Measurements from ENCODE around the gene HMGCS1. TPM values are rescaled to one million over a fixed set of nuclear protein-coding genes. Genes with fewer than 3 reads are reported as not detected.
"Not testable (repeated sequence)": the region's sequence is repeated elsewhere in the genome, so short reads cannot be mapped to it uniquely, and the experiment has no call there.

HMGCS1 gene
- polyA plus RNA-seq, 3 donors = 103 to 144 (median 130) TPM

- no peak for DNase-seq
These were observed 7.6 kb upstream of the HMGCS1 start for GRCh38 chr5:43320846-43321245.

GRCh38 chr5:43316421-43316820, 3.2 kb upstream of the HMGCS1 start:
- DNase-seq = no peak

DNA sequence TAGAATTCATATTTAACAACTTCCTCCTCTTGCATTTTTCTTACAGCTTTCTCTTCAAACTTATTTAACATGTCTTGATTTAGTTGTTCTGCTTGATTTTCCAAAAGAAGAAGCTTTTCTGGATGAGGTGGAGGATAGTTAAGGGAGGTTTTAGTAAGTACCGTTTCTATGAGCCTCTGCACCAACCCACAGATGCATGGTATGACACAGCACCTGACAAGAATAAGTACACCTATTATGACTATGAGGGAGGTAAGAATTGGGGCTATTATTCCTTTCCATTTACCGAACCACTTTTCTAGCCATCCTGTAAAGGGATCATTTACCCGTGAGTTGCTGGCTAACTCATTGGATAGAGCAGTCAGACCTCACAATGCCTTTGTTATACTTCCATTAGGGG, 2.5 kb upstream of the HMGCS1 start:
- DNase-seq = no peak

DNA sequence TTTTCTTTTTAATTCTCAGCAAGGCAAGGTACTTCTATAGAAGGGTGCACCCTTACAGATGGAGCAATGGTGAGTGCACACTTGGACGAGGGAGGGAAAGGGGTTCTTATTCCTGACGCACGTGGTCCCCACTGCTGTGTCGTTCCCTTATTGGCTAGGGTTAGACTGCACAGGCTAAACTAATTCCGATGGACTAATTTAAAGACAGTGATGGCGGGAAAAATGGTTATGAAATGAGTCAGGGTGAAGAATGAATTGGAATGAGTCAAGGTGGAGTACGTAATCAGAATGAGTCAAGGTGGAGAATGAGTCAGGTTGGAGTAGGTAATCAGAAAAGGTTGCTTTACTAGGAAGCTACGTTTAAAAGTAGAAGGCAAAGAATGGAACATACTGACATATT, 2.1 kb upstream of the HMGCS1 start:
- no peak for DNase-seq

- no peak for DNase-seq
These were observed 1.5 kb upstream of the HMGCS1 start for GRCh38 chr5:43314724-43315123.

DNA sequence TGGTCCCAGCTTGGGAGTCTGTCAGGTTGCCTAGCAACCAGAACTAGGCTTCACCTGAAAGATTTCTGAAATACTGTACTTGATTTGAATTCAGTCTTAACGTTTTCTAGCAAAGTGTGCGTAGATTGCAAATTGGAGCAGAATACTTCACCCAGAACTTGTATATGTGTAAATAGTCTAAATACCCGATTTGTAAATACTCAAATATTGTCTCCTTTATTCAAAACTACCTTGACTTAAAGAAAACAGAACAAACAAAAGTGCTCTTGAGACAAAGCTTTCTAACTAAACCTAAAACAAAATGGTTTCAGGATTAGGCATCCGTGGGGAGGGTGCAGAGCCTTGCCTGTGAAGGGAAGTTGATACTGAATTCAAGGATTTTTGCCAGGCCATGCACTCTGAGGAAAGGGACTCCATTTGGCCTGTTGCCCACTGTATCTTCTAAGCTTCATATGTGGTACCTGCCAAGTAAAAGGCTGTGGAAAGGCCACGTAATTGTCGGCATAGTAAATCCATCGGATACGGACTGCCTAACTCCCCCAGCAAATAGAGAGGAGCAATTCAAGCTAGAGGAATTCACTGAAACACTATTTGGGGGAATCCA, 744 bp upstream of the HMGCS1 start:
- no peak for DNase-seq

DNA sequence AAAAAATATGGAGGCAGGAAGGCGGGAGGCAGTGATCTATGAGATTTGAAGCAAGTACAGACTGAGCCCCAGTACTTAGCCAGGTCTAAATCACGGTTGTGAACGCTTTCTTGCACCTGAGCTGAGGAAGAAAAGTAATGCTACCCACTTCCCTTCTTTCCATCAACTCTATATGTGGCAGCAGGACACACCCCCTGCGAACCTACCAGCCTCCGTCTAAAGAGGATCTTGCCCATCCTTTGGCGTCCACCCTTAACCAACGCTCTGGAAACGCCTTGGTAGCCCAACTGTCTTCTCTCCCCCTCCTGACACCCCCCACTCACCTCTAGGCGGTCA, 545 bp downstream of the HMGCS1 start:
- no peak for DNase-seq

GRCh38 chr5:43312076-43312661, 1.0 kb downstream of the HMGCS1 start:
- DNase-seq = no peak

DNA sequence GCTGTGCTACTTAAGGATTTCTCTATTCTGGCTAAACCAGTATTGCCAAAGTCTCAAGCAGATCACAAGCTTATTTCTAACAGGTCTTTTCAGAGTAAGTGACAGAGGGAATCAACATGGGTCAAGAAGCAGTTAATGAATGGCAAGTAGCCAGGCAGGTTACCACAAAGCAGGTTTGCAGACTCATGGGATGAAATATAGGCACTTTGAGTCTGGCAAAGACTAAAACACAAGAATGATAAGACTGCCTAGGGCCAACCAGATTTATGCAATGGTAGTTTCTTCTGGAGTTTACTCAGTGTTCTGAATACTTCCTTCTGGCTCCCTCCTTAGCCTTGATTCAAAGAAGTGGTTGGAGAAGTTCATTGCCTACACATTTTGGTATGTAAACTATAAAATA, 3.6 kb downstream of the HMGCS1 start:
- DNase-seq = peak; percentile 43

DNA sequence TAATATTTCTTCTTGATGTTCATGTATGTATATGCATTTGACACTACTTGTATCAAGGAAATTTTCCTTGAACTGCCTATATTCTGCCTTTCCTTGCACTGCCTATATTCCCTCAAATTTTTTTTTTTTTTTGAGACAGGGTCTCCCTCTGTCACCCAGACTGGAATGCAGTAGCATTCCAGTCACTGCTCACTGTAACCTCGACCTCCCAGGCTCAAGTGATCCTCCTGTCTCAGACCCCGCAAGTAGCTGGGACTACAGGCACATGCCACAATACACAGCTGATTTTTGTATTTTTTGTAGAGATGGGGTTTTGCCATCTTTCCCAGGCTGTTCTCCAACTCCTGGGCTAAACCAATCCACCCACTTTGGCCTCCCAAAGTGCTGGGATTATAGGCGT, 4.1 kb downstream of the HMGCS1 start:
- DNase-seq = no peak

- not testable (repeated sequence) for DNase-seq
These were observed 6.3 kb downstream of the HMGCS1 start for GRCh38 chr5:43306954-43307353.

GRCh38 chr5:43305948-43306565, 7.2 kb downstream of the HMGCS1 start:
- DNase-seq = peak; percentile 70

- no peak for DNase-seq
These were observed 8.7 kb downstream of the HMGCS1 start for GRCh38 chr5:43304525-43304924.

DNA sequence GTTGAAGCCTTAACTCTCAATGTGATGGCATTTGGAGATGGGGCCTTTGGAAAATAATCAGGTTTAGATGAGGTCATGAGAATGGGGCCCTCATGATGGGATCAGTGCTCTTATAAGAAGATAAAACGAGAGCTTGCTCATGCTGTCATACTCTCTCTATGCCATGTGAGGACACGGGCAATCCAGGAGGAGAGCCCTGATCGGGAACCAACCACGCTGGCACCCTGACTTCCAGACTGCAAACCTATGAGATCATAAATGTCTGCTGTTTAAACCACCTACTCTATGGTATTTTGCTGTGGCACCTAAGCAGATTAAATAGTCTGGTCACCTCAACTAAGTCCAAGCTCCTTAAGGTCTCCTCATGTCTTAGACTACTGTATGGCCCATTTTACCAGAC, 10.0 kb downstream of the HMGCS1 start:
- DNase-seq = no peak

GRCh38 chr5:43302481-43302880, 10.7 kb downstream of the HMGCS1 start:
- no peak for DNase-seq

DNA sequence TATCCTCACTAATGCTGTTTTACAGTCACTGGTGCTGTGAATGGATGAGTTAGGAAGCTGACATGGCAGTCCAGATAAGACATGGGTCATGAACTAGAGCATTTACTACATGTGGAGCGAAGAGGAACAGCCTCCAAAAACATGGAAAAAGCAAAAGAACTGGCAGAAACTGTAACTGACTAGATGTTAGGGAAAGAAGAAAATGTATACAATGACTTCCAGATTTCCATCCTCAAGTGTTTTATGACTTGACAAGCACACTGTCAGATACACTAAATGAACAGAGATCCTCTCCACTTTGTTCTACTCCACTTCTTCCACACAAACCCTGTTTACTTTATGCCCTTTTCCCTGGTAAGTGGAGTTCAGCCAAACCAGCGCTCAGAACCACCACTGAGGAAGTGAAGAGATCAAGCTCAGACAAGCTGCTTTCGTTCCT, 11.5 kb downstream of the HMGCS1 start:
- DNase-seq = no peak

- no peak for DNase-seq
These were observed 13.1 kb downstream of the HMGCS1 start for GRCh38 chr5:43300112-43300511.

- no peak for DNase-seq
These were observed 14.8 kb downstream of the HMGCS1 start for GRCh38 chr5:43298443-43298842.

GRCh38 chr5:43296835-43297234, 16.4 kb downstream of the HMGCS1 start:
- DNase-seq = no peak

GRCh38 chr5:43295202-43295601, 18.0 kb downstream of the HMGCS1 start:
- no peak for DNase-seq

DNA sequence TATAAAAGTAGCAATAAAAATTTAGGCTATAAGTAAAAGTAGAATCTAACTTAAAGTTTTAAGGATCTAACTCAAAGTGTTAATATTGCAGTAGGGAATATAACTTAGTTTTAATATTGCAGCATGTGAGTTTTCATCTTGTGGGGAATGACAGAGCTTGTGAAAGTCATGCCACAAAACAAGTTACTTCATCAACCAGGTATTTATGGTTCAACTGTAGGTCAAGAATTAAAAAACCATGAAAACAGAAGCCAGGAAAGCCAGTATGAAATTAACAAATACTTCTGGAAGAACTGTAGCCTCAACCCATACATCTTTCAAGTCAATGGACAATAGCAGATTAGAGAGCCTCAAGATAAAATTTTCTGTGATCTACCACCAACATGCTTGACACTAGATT, 19.0 kb downstream of the HMGCS1 start:
- DNase-seq = no peak

DNA sequence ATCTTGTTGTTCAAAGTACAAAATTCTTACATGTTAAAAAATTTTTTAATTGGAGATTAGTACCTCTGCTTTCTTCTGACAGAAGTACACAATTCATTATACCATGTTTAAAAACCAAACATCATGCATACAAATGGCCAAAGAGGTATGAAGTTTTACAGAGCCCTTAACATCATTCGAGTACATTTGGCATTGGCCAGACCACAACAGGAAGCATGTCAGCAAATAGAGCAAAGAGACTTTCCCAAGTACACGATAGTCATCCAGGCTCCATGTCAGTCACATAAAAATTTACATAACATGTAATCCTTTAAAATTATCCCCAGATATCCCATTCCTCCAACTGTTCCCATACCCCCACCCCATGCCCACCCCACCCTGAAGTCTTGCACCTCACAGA, 22.5 kb downstream of the HMGCS1 start:
- DNase-seq = no peak

- DNase-seq = no peak
These were observed 24.9 kb downstream of the HMGCS1 start for GRCh38 chr5:43288269-43288831.

- no peak for DNase-seq
These were observed 25.7 kb downstream of the HMGCS1 start for GRCh38 chr5:43287493-43287892.

All from renal pelvis (tissue), 4 donors.